Measurements from ENCODE around the gene LAMA2.

- TF ChIP-seq POLR2AphosphoS5 (IDR thresholded peaks at IDR 0.05; ENCODE audit: borderline replicate concordance, low read depth, low read length), result no peak
- no peak for TF ChIP-seq EZH2 (IDR thresholded peaks at IDR 0.05)
Measured at GRCh38 chr6:129508477-129509145, 625.7 kb downstream of the LAMA2 start.

Measured in SK-N-MC (cell line).